Measurements from ENCODE around the gene MGRN1. TPM values are rescaled to one million over a fixed set of nuclear protein-coding genes. Genes with fewer than 3 reads are reported as not detected.

MGRN1 gene
- total RNA-seq, 6 donors from 2014 or later, result 49.0 to 148 (median 99.1) TPM

- DNase-seq (peak; percentile 94 to 97), ATAC-seq (ENCODE audit: low FRiP score in 2 of 2) (peak; percentile 82 to 83)
- Histone ChIP-seq H3K4me1 (peaks cover 49 to 73% (median 61%) of the 10 kb centered on the region in 4 donors), H3K36me3 (peaks cover 0 to 7% (median 0%) of the 10 kb centered on the region in 4 donors), H3K4me3 (peak within 1 kb of the TSS; percentile 90 to 100 (median 96)), H3K27me3 (no peaks in the 10 kb centered on the region), H3K9me3 (no peaks in the 10 kb centered on the region), H3K27ac (peak within 1 kb of the TSS; percentile 90 to 96 (median 92))
- TF ChIP-seq POLR2A (IDR thresholded peaks at IDR 0.05) (peak in 3 of 4 donors; percentile 88 to 98 (median 97)), POLR2AphosphoS5 (IDR thresholded peaks at IDR 0.05) (peak; percentile 90 to 98), EP300 (IDR thresholded peaks at IDR 0.05) (peak in 1 of 4 donors; percentile 65), CTCF (IDR thresholded peaks at IDR 0.05) (peak in 1 of 6 experiments; percentile 23)
- WGBS, 2 donors, result 14 to 18% methylated on average over 16 to 59 of the region's 100 CpGs
These were observed 9.8 kb upstream of the MGRN1 start, which contains the start of gene UBALD1 for GRCh38 chr16:4614571-4615383. TSS of gene UBALD1 (minus strand) at chr16:4614888. CDS start at chr16:4614797, 91 bp downstream.

GRCh38 chr16:4615384-4616046 is 9.1 kb upstream of the MGRN1 start:
- Histone ChIP-seq H3K36me3 (no peaks in the 10 kb centered on the region), H3K4me3 (peak overlapping the region in 3 of 4 donors; percentile 96 to 100 (median 97)), H3K9me3 (no peaks in the 10 kb centered on the region), H3K27ac (peak overlapping the region; percentile 90 to 96 (median 92)), H3K4me1 (peaks cover 49 to 72% (median 61%) of the 10 kb centered on the region in 4 donors), H3K27me3 (no peaks in the 10 kb centered on the region)
- no peak for TF ChIP-seq POLR2A (IDR thresholded peaks at IDR 0.05)
- no peak for TF ChIP-seq CTCF (IDR thresholded peaks at IDR 0.05)
- TF ChIP-seq EP300 (IDR thresholded peaks at IDR 0.05), result no peak
- no peak for TF ChIP-seq POLR2AphosphoS5 (IDR thresholded peaks at IDR 0.05)
- DNase-seq (peak in 1 of 2 donors; percentile 85), ATAC-seq (ENCODE audit: low FRiP score in 2 of 2) (no peak)
- WGBS, 2 donors, result 76 to 88% methylated on average over 18 to 38 of the region's 39 CpGs

GRCh38 chr16:4616047-4616811 is 8.4 kb upstream of the MGRN1 start:
- TF ChIP-seq POLR2AphosphoS5 (IDR thresholded peaks at IDR 0.05) (peak; percentile 82 to 85), CTCF (IDR thresholded peaks at IDR 0.05) (peak in 4 of 6 experiments; percentile 9 to 44 (median 38)), POLR2A (IDR thresholded peaks at IDR 0.05) (peak in 3 of 4 donors; percentile 47 to 83 (median 52)), EP300 (IDR thresholded peaks at IDR 0.05) (peak in 1 of 4 donors; percentile 46)
- H3K4me3 ChIP-seq, result peak overlapping the region; percentile 33 to 100 (median 76)
- no peaks in the 10 kb centered on the region for H3K27me3 ChIP-seq
- no peaks in the 10 kb centered on the region for H3K9me3 ChIP-seq
- H3K27ac ChIP-seq, result peak overlapping the region; percentile 94 to 97 (median 95)
- ATAC-seq (ENCODE audit: low FRiP score in 2 of 2) (peak; percentile 93 to 96), DNase-seq (peak; percentile 100)
- H3K4me1 ChIP-seq, result peaks cover 49 to 67% (median 60%) of the 10 kb centered on the region in 4 donors
- H3K36me3 ChIP-seq, result no peaks in the 10 kb centered on the region
- 0 to 5% methylated on average over 15 to 44 of the region's 57 CpGs for WGBS, 2 donors

GRCh38 chr16:4617880-4618279 is 6.7 kb upstream of the MGRN1 start:
- Histone ChIP-seq H3K36me3 (no peaks in the 10 kb centered on the region), H3K4me3 (no peak overlapping the region), H3K4me1 (peaks cover 34 to 51% (median 44%) of the 10 kb centered on the region in 4 donors), H3K27me3 (no peaks in the 10 kb centered on the region), H3K27ac (peak overlapping the region; percentile 58 to 97 (median 94)), H3K9me3 (no peaks in the 10 kb centered on the region)
- ATAC-seq (ENCODE audit: low FRiP score in 2 of 2) (no peak), DNase-seq (no peak)
- 79 to 82% methylated on average over 7 to 8 of the region's 8 CpGs for WGBS, 2 donors
- TF ChIP-seq POLR2A (IDR thresholded peaks at IDR 0.05), result no peak
- no peak for TF ChIP-seq EP300 (IDR thresholded peaks at IDR 0.05)
- TF ChIP-seq CTCF (IDR thresholded peaks at IDR 0.05), result no peak
- no peak for TF ChIP-seq POLR2AphosphoS5 (IDR thresholded peaks at IDR 0.05)

Data from upper lobe of left lung (tissue), 6 donors.